Left lung (tissue), 10 donors: ENCODE data around the gene RFC4. TPM values are rescaled to one million over a fixed set of nuclear protein-coding genes. Genes with fewer than 3 reads are reported as not detected.
A peak's percentile ranks its signal among the peaks of the same experiment; 100 is the strongest.

Source experiments
- ATAC-seq: fragments of 200-7000 bp; cut with Tn5 transposase; one replicate; pipeline ENCODE4 v1.9.1; 2020; ENCODE audit warnings: moderate library complexity
- DNase-seq, 4 donors: peaks; one replicate each; pipeline ENCODE4 v3.0.0-alpha.2; 2013 to 2020
- H3K27ac ChIP-seq, 2 donors: fragments of 200-600 bp; sonication (generic) in 1 of 2; one replicate each; pipeline versions ENCODE4 v1.5.0 to v1.8.0; 2020 to 2021
- H3K27me3 ChIP-seq, 2 donors: fragments of 200-600 bp; sonication (generic) in 1 of 2; one replicate each; pipeline versions ENCODE4 v1.5.0 to v1.8.0; 2020 to 2021
- H3K36me3 ChIP-seq, 2 donors: fragments of 200-600 bp; sonication (generic) in 1 of 2; one replicate each; pipeline versions ENCODE4 v1.5.0 to v1.8.0; 2020 to 2021
- H3K4me1 ChIP-seq, 2 donors: fragments of 200-600 bp; one replicate each; pipeline ENCODE4 v1.8.0; 2021
- H3K4me3 ChIP-seq, 2 donors: fragments of 200-600 bp; sonication (generic) in 1 of 2; one replicate each; pipeline versions ENCODE4 v1.5.0 to v1.8.0; 2020 to 2021; ENCODE audit warnings: mild to moderate bottlenecking in 1 of 2
- H3K9me3 ChIP-seq, 2 donors: fragments of 200-600 bp; sonication (generic) in 1 of 2; one replicate each; pipeline versions ENCODE4 v1.5.0 to v1.8.0; 2020 to 2021
- CTCF ChIP-seq, 2 donors: fragments of 200-600 bp; sonication (generic) in 1 of 2; IDR thresholded peaks; one replicate each; pipeline versions ENCODE4 v1.5.0 to v1.8.0; 2021; ENCODE audit warnings: antibody characterized with exemption in 2 of 2
- intact Hi-C, 2 donors: fragments of 100-400 bp; cut with DNase I; formaldehyde crosslinking; loops; one replicate each; pipeline versions ENCODE4 v1.11.2 to v1.14.2; 2022
- polyA plus RNA-seq, 6 donors: library from polyadenylated mRNA; unstranded; fragments of 120-200 nt; gene quantifications; one replicate each; pipeline ENCODE4 v1.2.1, GENCODE V29; 2013; ENCODE audit not compliant: insufficient read length in 6 of 6
- total RNA-seq, 2 donors: library from RNA; stranded (reverse); fragmentation: NEBNext Ultra II Directional; extraction: Animal tissue kit (Norgen Biotek cat#: 25700); gene quantifications; one replicate each; pipeline ENCODE4 v1.2.1, GENCODE V29; 2021
- donor health status: DM: no; HTN: yes; CAD: no.
- donor health status: DM: no; HTN: no; CAD: no.

RFC4 gene
- total and polyA plus RNA-seq, 8 donors = 12.9 to 55.0 (median 41.5) TPM

DNA sequence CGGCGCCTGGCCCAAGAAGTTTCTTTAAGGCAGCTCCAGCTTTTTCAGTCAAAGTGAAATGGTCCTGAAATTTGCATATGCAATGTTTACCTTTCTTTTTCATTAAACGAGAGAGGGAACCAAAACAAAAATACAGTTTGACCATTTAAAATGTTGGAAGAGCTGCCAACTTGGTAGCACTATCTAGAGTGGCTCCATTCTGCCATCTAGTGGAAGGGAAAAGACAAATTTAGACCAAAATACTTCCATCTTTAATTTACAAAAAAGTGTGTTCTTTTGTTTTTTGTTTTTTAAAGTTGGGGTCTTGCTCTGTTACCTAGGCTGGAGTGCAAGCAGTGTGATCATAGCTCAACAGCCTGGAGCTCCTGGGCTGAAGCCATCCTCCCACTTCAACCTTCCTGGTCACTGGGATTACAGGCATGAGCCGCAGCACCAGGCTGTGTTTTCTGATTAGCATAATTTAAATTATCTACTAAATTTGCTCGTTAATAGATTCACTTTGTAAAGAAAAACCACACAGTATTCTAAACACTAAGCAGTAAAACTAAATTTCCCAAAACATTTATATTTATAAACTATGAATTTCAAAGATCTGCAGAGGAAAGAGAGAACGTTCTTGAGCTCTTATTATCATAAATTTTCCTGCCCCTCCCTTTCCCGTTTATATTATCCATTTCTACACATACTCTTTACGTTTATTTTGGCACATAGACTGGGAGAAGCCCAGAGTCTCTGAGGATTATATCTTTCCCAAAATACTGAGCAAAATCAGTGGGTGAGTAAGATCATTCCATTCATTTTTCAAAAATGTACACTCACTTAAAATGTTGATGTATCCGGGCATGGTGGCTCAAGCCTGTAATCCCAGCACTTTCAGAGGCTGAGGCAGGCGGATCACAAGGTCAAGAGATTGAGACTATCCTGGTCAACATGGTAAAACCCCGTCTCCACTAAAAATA lies 15.4 kb upstream of the RFC4 start:
- Histone ChIP-seq H3K4me3 (no peak overlapping the region), H3K36me3 (no peaks in the 10 kb centered on the region), H3K9me3 (no peaks in the 10 kb centered on the region), H3K27ac (no peak overlapping the region), H3K4me1 (peaks cover 0 to 13% of the 10 kb centered on the region in 2 donors), H3K27me3 (peaks cover 26 to 43% of the 10 kb centered on the region in 2 donors)
- peak in 1 of 4 donors; percentile 44 for DNase-seq
- TF ChIP-seq CTCF (IDR thresholded peaks at IDR 0.05) = peak; percentile 40 to 52
- ATAC-seq = peak; percentile 63
- intact Hi-C loops = loop anchor here in 1 of 2 donors (5.0 kb wide), 1 partner anchor 204 kb away; no protein-coding TSS in a partner anchor

- Histone ChIP-seq H3K4me1 (no peaks in the 10 kb centered on the region), H3K27me3 (peaks cover 0 to 17% of the 10 kb centered on the region in 2 donors), H3K4me3 (no peak overlapping the region), H3K36me3 (no peaks in the 10 kb centered on the region), H3K27ac (no peak overlapping the region), H3K9me3 (no peaks in the 10 kb centered on the region)
- no peak for TF ChIP-seq CTCF (IDR thresholded peaks at IDR 0.05)
- ATAC-seq (no peak), DNase-seq (no peak)
- intact Hi-C loops = no loop called here
Measured at GRCh38 chr3:186818956-186819355, 12.7 kb upstream of the RFC4 start.

DNA sequence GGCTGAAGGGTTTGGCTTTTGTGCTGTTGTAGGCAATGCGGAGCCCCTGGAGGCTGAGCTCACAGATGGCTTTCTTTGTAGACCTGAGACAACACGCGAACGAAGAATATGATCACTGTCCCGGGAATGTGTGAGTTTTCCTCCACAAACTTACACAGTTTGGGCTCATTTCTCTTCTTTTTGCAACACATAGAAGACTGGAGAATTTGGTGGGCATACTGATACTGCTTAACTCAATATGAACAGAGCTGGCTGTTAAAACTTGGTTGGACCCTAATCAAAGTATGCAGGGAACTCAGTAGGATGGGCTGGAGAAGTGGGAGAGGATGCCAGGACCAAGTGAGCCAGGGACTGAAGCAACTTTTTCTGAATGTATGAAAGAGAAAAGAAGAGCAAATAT lies 12.2 kb upstream of the RFC4 start:
- DNase-seq (no peak), ATAC-seq (no peak)
- Histone ChIP-seq H3K4me3 (no peak overlapping the region), H3K4me1 (no peaks in the 10 kb centered on the region), H3K27ac (no peak overlapping the region), H3K27me3 (peaks cover 0 to 17% of the 10 kb centered on the region in 2 donors), H3K36me3 (no peaks in the 10 kb centered on the region), H3K9me3 (no peaks in the 10 kb centered on the region)
- TF ChIP-seq CTCF (IDR thresholded peaks at IDR 0.05) = no peak
- intact Hi-C loops = no loop called here

DNA sequence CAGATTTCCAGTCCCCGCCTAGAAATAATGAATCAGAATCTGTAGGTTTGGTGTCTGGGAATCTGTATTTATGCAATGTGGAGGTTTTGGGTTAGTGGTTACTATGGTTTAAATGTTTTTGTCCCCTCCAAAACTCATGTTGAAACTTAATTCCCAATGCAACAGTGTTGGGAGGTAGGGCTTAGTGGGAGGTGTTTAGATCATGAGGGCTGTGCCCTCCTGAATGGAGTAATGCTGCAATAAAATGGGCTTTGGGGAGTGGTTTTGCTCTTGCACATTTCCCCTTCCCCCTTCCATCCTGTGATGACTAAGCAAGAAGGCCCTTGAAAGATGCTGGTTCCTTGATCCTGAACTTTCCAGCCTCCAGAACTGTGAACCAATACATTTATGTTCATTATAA lies 9.2 kb upstream of the RFC4 start:
- no peak for ATAC-seq

More for the DNA sequence above, 9.2 kb upstream of the RFC4 start:
- H3K4me1 ChIP-seq = no peaks in the 10 kb centered on the region
- no peak for TF ChIP-seq CTCF (IDR thresholded peaks at IDR 0.05)
- H3K27ac ChIP-seq = no peak overlapping the region
- peaks cover 0 to 17% of the 10 kb centered on the region in 2 donors for H3K27me3 ChIP-seq
- no peak overlapping the region for H3K4me3 ChIP-seq
- intact Hi-C loops = no loop called here
- no peaks in the 10 kb centered on the region for H3K9me3 ChIP-seq
- no peak for DNase-seq
- no peaks in the 10 kb centered on the region for H3K36me3 ChIP-seq
